ENCODE measurements around the gene USP17L10.
"Not testable (repeated sequence)": the region's sequence is repeated elsewhere in the genome, so short reads cannot be mapped to it uniquely, and the experiment has no call there.

The USP17L10 gene, protein sequence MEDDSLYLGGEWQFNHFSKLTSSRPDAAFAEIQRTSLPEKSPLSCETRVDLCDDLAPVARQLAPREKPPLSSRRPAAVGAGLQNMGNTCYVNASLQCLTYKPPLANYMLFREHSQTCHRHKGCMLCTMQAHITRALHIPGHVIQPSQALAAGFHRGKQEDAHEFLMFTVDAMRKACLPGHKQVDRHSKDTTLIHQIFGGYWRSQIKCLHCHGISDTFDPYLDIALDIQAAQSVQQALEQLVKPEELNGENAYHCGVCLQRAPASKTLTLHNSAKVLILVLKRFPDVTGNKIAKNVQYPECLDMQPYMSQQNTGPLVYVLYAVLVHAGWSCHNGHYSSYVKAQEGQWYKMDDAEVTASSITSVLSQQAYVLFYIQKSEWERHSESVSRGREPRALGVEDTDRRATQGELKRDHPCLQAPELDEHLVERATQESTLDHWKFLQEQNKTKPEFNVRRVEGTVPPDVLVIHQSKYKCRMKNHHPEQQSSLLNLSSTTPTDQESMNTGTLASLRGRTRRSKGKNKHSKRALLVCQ
- 0 reads per million in 17 experiments for total RNA-seq

DNA sequence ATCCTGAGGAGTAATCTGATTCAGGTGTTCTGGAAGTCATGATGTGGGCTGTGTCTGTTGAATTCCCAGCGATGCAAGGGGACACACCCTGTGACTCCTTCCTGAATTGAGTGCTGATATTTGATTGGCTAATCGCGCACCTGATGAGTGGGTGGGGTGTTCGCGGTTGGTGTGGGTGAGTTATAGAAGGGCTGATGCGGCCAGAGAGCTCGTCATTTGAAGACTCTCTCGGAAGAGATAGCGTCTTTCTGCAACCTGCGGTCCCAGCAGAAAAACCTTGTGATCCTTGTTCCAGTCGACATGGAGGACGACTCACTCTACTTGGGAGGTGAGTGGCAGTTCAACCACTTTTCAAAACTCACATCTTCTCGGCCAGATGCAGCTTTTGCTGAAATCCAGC is at the start of gene USP17L10:
Gene USP17L10, plus strand, starts transcription at position 301 of the 400 bp plus-strand sequence. Its CDS starts 0 bp downstream, at position 301.
- DNase-seq: not testable (repeated sequence)

DNA sequence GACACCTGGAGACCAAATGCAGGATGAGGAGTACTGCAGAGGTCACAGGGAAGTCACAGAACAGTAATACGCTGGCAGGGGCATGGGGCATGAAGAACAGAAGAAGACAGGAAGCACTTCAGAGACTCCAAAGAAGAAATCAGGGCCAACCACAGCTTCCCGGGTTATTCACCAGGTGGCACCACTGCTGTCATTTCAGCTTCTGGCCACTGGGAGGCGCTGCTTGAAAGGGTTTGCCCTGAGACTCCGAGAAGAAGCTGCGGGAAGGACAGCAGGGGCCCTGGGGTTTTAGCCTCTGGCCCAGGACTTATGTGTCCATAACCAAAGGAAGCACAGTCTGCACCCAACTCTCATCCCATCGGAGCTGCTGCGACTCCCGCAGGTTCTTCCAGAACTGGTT is 44.5 kb upstream of the USP17L10 start:
- peak in 1 of 4 experiments; percentile 32 for DNase-seq

DNA sequence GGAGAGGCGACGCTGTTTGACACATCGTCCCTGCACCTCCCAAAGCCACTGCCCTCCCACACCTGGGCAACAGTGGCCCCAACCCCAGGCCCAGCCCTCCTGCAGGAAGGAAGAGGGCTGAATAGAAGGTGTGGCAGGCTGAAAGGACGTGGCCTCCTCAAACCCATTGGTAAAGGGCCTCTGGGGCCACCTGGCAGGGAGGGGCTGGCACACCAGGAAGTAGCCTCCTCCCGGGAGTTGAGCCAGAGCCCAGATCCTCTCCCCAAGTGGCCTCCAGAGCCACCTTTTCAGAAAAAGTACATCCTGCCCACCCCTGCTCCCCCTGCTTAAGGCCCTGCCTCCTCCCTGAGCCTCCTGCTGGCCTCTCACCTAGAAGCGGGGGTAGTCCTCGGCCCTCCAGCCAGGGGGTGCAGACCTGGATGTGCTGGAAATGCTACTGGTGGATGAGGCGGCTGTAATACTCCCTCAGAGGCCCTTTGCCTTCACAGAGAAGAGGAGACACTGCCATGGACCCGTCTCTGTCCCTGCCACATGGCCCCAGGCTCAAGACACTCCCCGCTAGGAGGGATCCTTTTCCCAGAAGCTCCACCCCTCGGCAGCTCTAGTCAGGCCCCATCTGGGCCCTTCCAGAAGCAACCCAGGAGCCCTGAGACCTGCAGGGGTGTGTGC is 40.5 kb upstream of the USP17L10 start, which contains the start of gene FAM90A26:
Gene FAM90A26, plus strand, starts transcription at position 619 of the 669 bp plus-strand sequence. CDS start 2,764 bp downstream, outside the sequence.
- not testable (repeated sequence) for DNase-seq

DNA sequence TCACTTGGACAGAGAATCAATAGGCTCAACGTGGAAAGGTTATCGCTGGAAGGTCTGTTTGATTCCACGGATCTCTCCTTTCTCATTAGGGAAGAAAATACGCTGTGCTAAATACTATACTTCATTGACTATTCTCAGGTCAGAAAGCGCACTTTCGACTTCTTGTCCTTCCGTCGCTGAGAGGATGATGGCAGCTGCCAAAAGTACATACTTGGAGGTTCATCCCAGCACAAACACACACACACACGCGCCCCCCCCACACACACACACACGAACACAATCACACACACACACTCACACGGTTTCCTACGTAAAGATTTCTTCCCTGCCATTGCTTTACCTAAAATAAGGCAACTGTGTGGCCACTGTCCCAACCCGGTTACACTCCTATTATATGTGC is 4.2 kb downstream of the USP17L10 start:
- not testable (repeated sequence) for DNase-seq

DNA sequence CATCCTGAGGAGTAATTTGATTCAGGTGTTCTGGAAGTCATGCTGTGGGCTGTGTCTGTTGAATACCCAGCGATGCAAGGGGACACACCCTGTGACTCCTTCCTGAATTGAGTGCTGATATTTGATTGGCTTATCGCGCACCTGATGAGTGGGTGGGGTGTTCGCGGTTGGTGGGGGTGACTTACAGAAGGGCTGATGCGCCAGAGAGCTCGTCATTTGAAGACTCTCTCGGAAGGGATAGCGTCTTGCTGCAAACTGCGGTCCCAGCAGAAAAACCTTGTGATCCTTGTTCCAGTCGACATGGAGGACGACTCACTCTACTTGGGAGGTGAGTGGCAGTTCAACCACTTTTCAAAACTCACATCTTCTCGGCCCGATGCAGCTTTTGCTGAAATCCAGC is 4.6 kb downstream of the USP17L10 start, which contains the start of gene USP17L11:
Gene USP17L11, plus strand, starts transcription at position 301 of the 400 bp plus-strand sequence. Its CDS starts 0 bp downstream, at position 301.
- DNase-seq: not testable (repeated sequence)

DNA sequence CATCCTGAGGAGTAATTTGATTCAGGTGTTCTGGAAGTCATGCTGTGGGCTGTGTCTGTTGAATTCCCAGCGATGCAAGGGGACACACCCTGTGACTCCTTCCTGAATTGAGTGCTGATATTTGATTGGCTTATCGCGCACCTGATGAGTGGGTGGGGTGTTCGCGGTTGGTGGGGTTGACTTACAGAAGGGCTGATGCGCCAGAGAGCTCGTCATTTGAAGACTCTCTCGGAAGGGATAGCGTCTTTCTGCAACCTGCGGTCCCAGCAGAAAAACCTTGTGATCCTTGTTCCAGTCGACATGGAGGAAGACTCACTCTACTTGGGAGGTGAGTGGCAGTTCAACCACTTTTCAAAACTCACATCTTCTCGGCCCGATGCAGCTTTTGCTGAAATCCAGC is 9.4 kb downstream of the USP17L10 start, which contains the start of gene USP17L12:
Gene USP17L12, plus strand, starts transcription at position 301 of the 400 bp plus-strand sequence. Its CDS starts 0 bp downstream, at position 301.
- DNase-seq: not testable (repeated sequence)

DNA sequence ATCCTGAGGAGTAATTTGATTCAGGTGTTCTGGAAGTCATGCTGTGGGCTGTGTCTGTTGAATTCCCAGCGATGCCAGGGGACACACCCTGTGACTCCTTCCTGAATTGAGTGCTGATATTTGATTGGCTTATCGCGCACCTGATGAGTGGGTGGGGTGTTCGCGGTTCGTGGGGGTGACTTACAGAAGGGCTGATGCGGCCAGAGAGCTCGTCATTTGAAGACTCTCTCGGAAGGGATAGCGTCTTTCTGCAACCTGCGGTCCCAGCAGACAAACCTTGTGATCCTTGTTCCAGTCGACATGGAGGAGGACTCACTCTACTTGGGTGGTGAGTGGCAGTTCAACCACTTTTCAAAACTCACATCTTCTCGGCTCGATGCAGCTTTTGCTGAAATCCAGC is 14.1 kb downstream of the USP17L10 start, which contains the start of gene USP17L13:
Gene USP17L13, plus strand, starts transcription at position 301 of the 400 bp plus-strand sequence. Its CDS starts 0 bp downstream, at position 301.
- DNase-seq: not testable (repeated sequence)

DNA sequence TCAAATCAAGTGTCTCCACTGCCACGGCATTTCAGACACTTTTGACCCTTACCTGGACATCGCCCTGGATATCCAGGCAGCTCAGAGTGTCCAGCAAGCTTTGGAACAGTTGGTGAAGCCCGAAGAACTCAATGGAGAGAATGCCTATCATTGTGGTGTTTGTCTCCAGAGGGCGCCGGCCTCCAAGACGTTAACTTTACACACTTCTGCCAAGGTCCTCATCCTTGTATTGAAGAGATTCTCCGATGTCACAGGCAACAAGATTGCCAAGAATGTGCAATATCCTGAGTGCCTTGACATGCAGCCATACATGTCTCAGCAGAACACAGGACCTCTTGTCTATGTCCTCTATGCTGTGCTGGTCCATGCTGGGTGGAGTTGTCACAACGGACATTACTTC is 19.8 kb downstream of the USP17L10 start:
- not testable (repeated sequence) for DNase-seq

DNA sequence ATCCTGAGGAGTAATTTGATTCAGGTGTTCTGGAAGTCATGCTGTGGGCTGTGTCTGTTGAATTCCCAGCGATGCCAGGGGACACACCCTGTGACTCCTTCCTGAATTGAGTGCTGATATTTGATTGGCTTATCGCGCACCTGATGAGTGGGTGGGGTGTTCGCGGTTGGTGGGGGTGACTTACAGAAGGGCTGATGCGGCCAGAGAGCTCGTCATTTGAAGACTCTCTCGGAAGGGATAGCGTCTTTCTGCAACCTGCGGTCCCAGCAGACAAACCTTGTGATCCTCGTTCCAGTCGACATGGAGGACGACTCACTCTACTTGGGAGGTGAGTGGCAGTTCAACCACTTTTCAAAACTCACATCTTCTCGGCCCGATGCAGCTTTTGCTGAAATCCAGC is 23.6 kb downstream of the USP17L10 start, which contains the start of gene USP17L15:
Gene USP17L15, plus strand, starts transcription at position 301 of the 400 bp plus-strand sequence. Its CDS starts 0 bp downstream, at position 301.
- not testable (repeated sequence) for DNase-seq

DNA sequence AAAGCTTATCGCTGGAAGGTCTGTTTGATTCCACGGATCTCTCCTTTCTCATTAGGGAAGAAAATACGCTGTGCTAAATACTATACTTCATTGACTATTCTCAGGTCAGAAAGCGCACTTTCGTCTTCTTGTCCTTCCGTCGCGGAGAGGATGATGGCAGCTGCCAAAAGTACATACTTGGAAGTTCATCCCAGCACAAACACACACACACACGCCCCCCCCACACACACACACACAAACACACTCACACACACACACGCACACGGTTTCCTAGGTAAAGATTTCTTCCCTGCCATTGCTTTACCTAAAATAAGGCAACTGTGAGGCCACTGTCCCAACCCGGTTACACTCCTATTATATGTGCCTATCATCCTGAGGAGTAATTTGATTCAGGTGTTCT is 28.0 kb downstream of the USP17L10 start:
- DNase-seq: peak in 1 of 4 experiments; percentile 0

DNA sequence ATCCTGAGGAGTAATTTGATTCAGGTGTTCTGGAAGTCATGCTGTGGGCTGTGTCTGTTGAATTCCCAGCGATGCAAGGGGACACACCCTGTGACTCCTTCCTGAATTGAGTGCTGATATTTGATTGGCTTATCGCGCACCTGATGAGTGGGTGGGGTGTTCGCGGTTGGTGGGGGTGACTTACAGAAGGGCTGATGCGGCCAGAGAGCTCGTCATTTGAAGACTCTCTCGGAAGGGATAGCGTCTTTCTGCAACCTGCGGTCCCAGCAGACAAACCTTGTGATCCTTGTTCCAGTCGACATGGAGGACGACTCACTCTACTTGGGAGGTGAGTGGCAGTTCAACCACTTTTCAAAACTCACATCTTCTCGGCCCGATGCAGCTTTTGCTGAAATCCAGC is 33.1 kb downstream of the USP17L10 start, which contains the start of gene USP17L17:
Gene USP17L17, plus strand, starts transcription at position 301 of the 400 bp plus-strand sequence. Its CDS starts 0 bp downstream, at position 301.
- DNase-seq: not testable (repeated sequence)

DNA sequence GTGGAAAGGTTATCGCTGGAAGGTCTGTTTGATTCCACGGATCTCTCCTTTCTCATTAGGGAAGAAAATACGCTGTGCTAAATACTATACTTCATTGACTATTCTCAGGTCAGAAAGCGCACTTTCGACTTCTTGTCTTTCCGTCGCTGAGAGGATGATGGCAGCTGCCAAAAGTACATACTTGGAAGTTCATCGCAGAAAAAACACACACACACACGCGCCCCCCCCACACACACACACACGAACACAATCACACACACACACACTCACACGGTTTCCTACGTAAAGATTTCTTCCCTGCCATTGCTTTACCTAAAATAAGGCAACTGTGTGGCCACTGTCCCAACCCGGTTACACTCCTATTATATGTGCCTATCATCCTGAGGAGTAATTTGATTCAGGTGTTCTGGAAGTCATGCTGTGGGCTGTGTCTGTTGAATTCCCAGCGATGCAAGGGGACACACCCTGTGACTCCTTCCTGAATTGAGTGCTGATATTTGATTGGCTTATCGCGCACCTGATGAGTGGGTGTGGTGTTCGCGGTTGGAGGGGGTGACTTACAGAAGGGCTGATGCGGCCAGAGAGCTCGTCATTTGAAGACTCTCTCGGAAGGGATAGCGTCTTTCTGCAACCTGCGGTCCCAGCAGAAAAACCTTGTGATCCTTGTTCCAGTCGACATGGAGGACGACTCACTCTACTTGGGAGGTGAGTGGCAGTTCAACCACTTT is 37.7 kb downstream of the USP17L10 start, which contains the start of gene USP17L18:
Gene USP17L18, plus strand, starts transcription at position 678 of the 728 bp plus-strand sequence. Its CDS starts 0 bp downstream, at position 678.
- DNase-seq: peak in 1 of 4 experiments; percentile 0

DNA sequence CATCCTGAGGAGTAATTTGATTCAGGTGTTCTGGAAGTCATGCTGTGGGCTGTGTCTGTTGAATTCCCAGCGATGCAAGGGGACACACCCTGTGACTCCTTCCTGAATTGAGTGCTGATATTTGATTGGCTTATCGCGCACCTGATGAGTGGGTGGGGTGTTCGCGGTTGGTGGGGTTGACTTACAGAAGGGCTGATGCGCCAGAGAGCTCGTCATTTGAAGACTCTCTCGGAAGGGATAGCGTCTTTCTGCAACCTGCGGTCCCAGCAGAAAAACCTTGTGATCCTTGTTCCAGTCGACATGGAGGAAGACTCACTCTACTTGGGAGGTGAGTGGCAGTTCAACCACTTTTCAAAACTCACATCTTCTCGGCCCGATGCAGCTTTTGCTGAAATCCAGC is 42.6 kb downstream of the USP17L10 start, which contains the start of gene USP17L19:
Gene USP17L19, plus strand, starts transcription at position 301 of the 400 bp plus-strand sequence. Its CDS starts 0 bp downstream, at position 301.
- DNase-seq: not testable (repeated sequence)

DNA sequence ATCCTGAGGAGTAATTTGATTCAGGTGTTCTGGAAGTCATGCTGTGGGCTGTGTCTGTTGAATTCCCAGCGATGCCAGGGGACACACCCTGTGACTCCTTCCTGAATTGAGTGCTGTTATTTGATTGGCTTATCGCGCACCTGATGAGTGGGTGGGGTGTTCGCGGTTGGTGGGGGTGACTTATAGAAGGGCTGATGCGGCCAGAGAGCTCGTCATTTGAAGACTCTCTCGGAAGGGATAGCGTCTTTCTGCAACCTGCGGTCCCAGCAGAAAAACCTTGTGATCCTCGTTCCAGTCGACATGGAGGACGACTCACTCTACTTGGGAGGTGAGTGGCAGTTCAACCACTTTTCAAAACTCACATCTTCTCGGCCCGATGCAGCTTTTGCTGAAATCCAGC is 47.4 kb downstream of the USP17L10 start, which contains the start of gene USP17L20:
Gene USP17L20, plus strand, starts transcription at position 301 of the 400 bp plus-strand sequence. Its CDS starts 0 bp downstream, at position 301.
- DNase-seq: not testable (repeated sequence)
